Memory B cell (primary cell): ENCODE results near the gene MYCL.
A peak's percentile ranks its signal among the peaks of the same experiment; 100 is the strongest.
"Not testable (repeated sequence)": the region's sequence is repeated elsewhere in the genome, so short reads cannot be mapped to it uniquely, and the experiment has no call there.

Experiments used
- ATAC-seq: fragments of 150-1000 bp; cut with Tn5 transposase; 2 replicates; pipeline ENCODE4 v1.10.0; 2021; ENCODE audit warnings: low read depth, mild to moderate bottlenecking, moderate library complexity
- DNase-seq, 2 donors: peaks; one replicate each; pipeline ENCODE4 v3.0.0; 2022; ENCODE audit warnings: low spot score in 2 of 2
- H3K27ac Mint-ChIP-seq: one replicate; pipeline ENCODE4 v1.8.0; 2022; ENCODE audit warnings: mild to moderate bottlenecking, moderate library complexity, mixed read lengths
- H3K27me3 Mint-ChIP-seq: one replicate; pipeline ENCODE4 v1.8.0; 2022; ENCODE audit warnings: mixed read lengths
- H3K36me3 Mint-ChIP-seq: one replicate; pipeline ENCODE4 v1.8.0; 2022; ENCODE audit warnings: mild to moderate bottlenecking, mixed read lengths
- H3K4me1 Mint-ChIP-seq: one replicate; pipeline ENCODE4 v1.8.0; 2022; ENCODE audit warnings: mixed read lengths
- H3K4me3 Mint-ChIP-seq: one replicate; pipeline ENCODE4 v1.8.0; 2022; ENCODE audit warnings: mild to moderate bottlenecking, moderate library complexity, mixed read lengths
- H3K9me3 Mint-ChIP-seq: one replicate; pipeline ENCODE4 v1.8.0; 2022; ENCODE audit warnings: mixed read lengths

Gene MYCL

DNA sequence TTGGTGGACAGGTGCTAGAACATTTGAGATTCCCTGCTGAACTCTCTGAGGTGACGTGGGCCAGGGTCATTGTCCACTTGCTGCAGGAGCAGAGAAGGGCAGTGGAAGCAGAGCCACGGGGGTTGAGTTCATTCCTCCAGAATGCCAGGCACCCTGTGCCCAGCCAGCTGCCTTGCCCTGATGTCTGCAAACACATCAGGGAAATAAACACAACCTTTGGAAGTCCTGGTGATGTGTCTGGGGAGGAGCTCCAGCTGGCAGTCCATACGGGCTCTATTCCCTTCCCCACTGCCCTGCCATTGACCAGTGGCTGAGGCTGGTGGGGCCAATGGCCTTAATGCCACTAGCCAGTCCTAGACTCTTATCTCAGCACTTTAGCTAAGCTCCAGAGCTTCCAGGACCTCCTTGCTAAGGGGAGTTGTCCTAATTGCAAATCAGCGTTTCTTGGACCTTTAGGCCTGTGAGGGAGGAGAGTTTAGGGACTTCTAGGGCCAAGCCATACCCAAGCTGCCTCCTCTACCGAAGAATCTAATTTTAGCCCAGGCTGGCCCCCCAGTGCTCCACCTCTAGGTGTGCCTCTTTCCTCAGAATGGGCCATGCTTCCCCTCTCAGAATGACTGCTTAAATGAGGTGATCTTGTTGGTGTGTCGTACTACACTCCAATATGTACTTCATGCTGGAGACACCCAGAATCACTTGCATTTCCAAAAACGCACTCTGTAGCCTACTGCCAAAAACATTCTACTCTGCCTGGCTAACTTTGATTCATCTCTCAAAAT, 27.3 kb upstream of the MYCL start:
- no peaks in the 10 kb centered on the region for H3K9me3 Mint-ChIP-seq
- H3K4me3 Mint-ChIP-seq: no peak overlapping the region
- peaks cover 18% of the 10 kb centered on the region for H3K4me1 Mint-ChIP-seq
- H3K27ac Mint-ChIP-seq: no peak overlapping the region
- no peaks in the 10 kb centered on the region for H3K27me3 Mint-ChIP-seq
- no peak for ATAC-seq
- DNase-seq: no peak
- H3K36me3 Mint-ChIP-seq: no peaks in the 10 kb centered on the region

DNA sequence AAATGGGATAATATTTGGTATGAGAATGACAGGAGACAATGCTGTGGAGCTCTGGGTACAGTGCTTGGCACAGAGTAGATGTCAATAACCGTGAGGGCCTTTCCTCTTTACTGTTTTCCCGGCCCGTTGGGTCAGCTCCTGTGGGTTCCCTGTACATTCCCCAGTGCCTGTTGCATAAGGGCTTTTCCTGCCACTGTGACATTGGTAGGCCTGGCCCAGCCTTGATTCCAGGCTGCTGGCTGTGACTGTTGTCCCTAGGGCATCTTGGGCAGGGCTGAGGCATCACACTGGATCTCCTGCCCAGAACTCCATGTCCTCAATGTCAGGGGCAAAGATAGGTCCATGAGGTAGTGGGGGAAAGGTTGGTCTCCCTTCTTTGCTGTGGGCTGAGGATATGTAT, 25.8 kb upstream of the MYCL start:
- DNase-seq (no peak), ATAC-seq (no peak)
- H3K36me3 Mint-ChIP-seq: no peaks in the 10 kb centered on the region
- H3K4me3 Mint-ChIP-seq: no peak overlapping the region
- H3K27ac Mint-ChIP-seq: no peak overlapping the region
- H3K4me1 Mint-ChIP-seq: peaks cover 18% of the 10 kb centered on the region
- no peaks in the 10 kb centered on the region for H3K27me3 Mint-ChIP-seq
- no peaks in the 10 kb centered on the region for H3K9me3 Mint-ChIP-seq

DNA sequence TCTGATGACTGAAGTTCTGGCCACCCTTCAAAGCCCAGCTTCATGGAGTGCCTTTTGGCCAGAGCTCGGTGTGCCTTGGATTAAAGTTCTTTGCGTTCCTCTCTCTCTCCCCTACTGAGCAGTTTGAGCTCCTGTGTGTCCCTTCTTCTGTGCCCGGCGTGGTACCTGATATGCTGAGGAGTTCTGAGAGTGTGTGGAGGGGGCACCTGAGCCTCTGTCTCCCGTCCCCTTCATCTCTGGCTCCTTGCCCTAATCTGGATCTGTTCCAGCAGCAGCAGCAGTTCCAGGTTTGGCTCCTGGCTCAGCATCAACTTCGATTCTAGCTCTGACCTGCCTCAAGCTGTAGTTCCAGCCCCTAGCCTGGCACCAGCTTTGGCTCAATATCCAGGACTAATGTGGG, 25.1 kb upstream of the MYCL start:
- Mint-ChIP-seq H3K27ac (peak overlapping the region; percentile 9), H3K9me3 (no peaks in the 10 kb centered on the region), H3K36me3 (no peaks in the 10 kb centered on the region), H3K27me3 (no peaks in the 10 kb centered on the region), H3K4me1 (peaks cover 16% of the 10 kb centered on the region), H3K4me3 (no peak overlapping the region)
- ATAC-seq (no peak), DNase-seq (no peak)

DNA sequence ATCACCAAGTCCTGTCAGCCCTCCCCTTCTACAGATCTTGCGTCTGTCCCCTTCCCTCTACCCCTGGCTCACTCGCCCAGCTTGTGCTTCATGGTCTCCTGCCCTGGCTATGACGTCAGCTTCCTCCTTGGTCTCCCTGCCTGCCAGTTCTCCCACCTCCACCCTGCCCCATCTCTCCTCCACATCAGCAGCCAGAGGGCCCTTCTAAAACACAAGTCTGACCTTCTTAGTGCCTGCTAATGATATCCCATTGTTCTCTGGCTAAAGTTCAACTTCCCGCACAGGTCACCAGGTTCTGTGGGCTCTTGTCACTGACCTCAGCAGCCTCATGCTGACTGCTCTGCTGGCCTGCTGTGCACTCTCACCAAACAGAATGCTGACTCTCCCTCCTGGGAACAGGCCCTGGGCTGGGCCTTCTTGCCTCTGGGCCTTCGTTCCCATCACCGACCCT, 24.7 kb upstream of the MYCL start:
- DNase-seq (no peak), ATAC-seq (peak; percentile 94)
- Mint-ChIP-seq H3K4me3 (no peak overlapping the region), H3K36me3 (no peaks in the 10 kb centered on the region), H3K9me3 (no peaks in the 10 kb centered on the region), H3K27ac (peak overlapping the region; percentile 9), H3K27me3 (no peaks in the 10 kb centered on the region), H3K4me1 (peaks cover 14% of the 10 kb centered on the region)

DNA sequence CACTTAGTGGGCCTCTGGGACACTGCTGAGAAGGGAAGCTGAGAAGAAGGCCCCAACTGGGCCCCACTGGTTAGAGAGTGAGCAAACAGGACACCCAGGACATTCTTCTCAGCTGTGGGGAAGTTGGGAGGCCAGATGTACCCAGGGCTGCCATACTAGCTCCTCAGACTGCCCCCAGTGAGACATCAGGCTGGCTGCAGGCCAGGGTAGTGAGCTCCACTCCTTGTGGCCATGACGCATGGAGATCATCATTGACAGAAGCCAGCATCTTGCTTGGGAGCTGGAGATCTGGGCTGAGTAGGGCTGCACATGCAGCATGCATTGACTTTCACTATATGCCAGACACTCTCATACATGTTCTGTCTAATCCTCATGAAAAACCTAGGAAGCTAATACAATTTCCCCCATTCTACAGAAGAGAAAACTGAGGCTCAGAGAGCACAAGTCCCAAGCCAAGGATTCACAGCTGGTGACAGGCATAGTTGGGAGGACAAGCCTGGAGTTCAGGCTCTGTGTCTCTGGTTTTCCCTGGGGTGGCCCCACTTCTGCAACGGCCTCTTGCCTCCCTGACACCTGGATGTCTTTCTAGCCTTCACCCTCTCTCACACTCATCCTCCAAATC, 24.1 kb upstream of the MYCL start:
- Mint-ChIP-seq H3K27me3 (no peaks in the 10 kb centered on the region), H3K36me3 (no peaks in the 10 kb centered on the region), H3K4me1 (peaks cover 14% of the 10 kb centered on the region), H3K9me3 (no peaks in the 10 kb centered on the region), H3K4me3 (no peak overlapping the region), H3K27ac (peak overlapping the region; percentile 9)
- ATAC-seq (no peak), DNase-seq (no peak)

DNA sequence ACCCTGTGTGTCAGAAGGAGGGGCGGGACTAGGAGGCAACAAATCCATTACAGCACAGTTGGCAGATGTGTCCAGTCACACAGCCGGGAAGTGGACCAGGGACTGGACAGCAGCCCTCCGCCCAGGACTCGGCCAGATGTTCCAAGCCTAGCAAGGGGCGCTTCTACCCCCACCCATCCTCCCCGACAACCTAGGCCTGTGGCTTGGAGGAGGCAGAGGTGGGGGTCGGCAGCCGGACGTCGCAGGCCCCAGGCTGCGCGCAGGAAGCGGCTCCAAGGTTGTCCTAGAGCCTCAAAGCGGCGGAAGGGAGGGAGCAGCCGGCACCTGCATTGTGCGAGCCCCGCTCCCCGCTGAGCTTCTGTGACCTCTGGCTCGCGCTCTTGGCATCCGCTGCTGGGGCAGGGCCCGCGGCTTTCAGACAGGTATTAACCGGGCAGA, 20.6 kb upstream of the MYCL start:
- Mint-ChIP-seq H3K4me1 (peaks cover 17% of the 10 kb centered on the region), H3K36me3 (no peaks in the 10 kb centered on the region), H3K27me3 (peaks cover 2% of the 10 kb centered on the region), H3K27ac (no peak overlapping the region), H3K4me3 (no peak overlapping the region), H3K9me3 (no peaks in the 10 kb centered on the region)
- no peak for ATAC-seq
- no peak for DNase-seq

DNA sequence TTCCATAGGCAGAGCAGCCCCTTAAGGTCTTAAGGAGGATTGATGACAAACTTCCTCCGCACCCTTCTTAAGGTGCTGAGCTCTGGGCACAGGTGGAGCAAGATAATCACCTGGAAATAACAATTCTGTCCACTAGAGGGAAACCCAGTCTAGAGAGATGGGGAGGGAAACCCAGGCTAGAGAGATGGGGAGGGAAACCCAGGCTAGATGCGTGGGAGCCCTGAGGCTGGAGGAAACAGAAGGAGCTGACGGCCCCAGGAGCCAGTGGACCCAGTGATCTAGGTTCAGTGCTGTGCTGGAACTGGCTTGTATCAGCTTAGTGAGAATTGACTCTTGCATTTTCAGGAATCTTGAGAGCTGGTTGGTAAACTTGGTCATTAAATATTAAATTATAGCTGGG, 17.8 kb upstream of the MYCL start:
- H3K36me3 Mint-ChIP-seq: no peaks in the 10 kb centered on the region
- H3K27ac Mint-ChIP-seq: no peak overlapping the region
- peak; percentile 100 for ATAC-seq
- no peak overlapping the region for H3K4me3 Mint-ChIP-seq
- H3K4me1 Mint-ChIP-seq: peaks cover 5% of the 10 kb centered on the region
- DNase-seq: peak; percentile 24 to 72
- no peaks in the 10 kb centered on the region for H3K9me3 Mint-ChIP-seq
- peaks cover 2% of the 10 kb centered on the region for H3K27me3 Mint-ChIP-seq

DNA sequence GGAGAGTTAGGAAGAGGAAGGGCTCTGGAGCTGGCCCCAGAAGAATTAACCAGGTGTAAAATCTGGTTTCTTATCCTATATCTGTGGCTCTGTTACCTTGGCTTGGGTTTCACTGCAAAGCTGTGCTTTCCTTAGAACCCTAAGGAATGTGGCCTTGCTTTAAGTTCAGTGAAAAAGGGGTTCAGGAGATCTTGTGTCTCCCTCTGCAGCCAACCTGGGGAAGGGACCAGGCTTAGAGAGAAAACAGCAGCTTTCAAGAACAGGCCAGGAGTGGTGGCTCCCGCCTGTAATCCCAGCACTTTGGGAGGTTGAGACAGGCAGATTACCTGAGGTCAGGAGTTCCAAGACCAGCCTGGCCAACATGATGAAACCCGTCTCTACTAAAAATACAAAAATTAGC, 16.1 kb upstream of the MYCL start:
- H3K27ac Mint-ChIP-seq: no peak overlapping the region
- no peak overlapping the region for H3K4me3 Mint-ChIP-seq
- DNase-seq (no peak), ATAC-seq (no peak)
- peaks cover 5% of the 10 kb centered on the region for H3K4me1 Mint-ChIP-seq
- H3K27me3 Mint-ChIP-seq: peaks cover 2% of the 10 kb centered on the region
- no peaks in the 10 kb centered on the region for H3K36me3 Mint-ChIP-seq
- H3K9me3 Mint-ChIP-seq: no peaks in the 10 kb centered on the region

DNA sequence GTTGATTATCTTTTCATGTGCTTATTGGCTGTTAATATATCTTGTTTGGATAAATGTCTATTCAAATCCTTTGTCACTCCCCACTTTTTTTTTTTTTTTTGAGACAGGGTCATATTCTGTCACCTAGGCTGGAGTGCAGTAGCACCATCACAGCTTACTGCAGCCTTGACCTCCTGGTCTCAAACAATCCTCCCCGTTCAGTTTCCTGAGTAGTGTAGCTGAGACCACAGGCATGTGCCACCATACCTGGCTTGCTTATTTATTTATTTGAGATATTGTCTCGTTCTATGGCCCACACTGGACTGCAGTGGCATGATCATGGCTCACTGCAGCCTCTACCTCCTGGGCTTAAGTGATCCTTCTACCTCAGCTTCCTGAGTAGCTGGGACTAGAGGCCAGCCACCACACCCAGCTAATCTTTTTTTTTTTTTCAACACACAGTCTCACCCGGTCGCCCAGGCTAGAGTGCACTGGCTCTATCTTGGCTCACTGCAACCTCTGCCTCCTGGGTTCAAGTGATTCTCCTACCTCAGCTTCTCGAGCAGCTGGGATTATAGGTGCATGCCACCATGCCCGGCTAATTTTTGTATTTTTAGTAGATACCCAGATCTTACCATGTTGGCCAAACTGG, 13.9 kb upstream of the MYCL start:
- peaks cover 5% of the 10 kb centered on the region for H3K27me3 Mint-ChIP-seq
- H3K9me3 Mint-ChIP-seq: no peaks in the 10 kb centered on the region
- peaks cover 5% of the 10 kb centered on the region for H3K4me1 Mint-ChIP-seq
- no peak overlapping the region for H3K4me3 Mint-ChIP-seq
- no peak for ATAC-seq
- no peak for DNase-seq
- H3K27ac Mint-ChIP-seq: no peak overlapping the region
- H3K36me3 Mint-ChIP-seq: no peaks in the 10 kb centered on the region

DNA sequence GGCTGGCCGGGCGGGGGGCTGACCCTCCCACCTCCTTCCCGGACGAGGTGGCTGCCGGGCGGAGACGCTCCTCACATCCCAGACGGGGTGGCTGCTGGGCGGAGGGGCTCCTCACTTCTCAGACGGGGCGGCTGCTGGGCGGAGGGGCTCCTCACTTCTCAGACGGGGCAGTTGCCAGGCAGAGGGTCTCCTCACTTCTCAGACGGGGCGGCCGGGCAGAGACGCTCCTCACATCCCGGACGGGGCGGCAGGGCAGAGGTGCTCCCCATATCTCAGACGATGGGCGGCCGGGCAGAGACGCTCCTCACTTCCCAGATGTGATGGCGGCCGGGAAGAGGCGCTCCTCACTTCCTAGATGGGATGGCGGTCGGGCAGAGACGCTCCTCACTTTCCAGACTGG, 11.4 kb upstream of the MYCL start:
- H3K27me3 Mint-ChIP-seq: peaks cover 14% of the 10 kb centered on the region
- ATAC-seq, H3K4me1 Mint-ChIP-seq, H3K4me3 Mint-ChIP-seq, H3K27ac Mint-ChIP-seq, DNase-seq, H3K36me3 Mint-ChIP-seq, H3K9me3 Mint-ChIP-seq: not testable (repeated sequence)

DNA sequence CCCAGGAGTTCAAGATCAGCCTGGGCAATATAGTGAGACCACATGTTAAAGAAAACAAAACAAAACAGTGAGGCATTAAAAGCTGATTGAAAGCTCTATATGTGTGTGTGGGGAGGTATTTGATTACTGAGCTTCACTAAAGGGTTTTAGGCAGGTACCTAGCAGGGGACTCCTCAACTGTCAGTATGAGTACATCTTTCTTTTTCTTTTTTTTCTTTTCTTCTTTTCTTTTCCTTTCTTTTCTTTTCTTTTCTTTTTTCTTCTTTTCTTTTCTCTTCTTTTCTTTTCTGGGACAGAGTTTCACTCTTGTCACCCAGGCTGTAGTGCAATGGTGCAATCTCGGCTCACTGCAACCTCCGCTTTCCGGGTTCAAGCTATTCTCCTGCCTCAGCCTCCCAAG, 8.5 kb upstream of the MYCL start:
- Mint-ChIP-seq H3K36me3 (peaks cover 3% of the 10 kb centered on the region), H3K4me3 (no peak overlapping the region), H3K4me1 (peaks cover 3% of the 10 kb centered on the region), H3K9me3 (peaks cover 6% of the 10 kb centered on the region), H3K27ac (no peak overlapping the region), H3K27me3 (peaks cover 19% of the 10 kb centered on the region)
- ATAC-seq (no peak), DNase-seq (no peak)

DNA sequence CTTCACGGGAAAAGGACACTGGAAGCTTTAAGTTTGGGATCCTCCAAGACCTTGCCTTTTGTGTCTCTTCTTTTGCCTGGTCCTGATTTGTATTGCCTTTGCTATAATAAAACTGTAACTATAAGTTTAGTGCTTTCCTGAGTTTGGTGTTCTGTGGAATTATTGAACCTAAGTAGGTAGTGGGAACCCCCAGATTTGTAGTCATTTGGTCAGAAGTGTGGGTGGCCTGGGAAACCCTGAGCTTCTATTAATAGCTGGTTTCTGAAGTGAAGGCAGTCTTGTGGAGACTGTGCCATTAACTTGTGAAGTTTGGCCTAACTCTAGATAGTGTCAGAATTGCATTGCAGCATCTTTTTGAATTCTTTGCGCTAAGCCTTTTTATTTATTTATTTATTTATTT, 6.8 kb upstream of the MYCL start:
- Mint-ChIP-seq H3K4me1 (peaks cover 3% of the 10 kb centered on the region), H3K27ac (no peak overlapping the region), H3K36me3 (peaks cover 3% of the 10 kb centered on the region), H3K4me3 (no peak overlapping the region), H3K9me3 (peaks cover 6% of the 10 kb centered on the region), H3K27me3 (peaks cover 19% of the 10 kb centered on the region)
- DNase-seq (no peak), ATAC-seq (no peak)

DNA sequence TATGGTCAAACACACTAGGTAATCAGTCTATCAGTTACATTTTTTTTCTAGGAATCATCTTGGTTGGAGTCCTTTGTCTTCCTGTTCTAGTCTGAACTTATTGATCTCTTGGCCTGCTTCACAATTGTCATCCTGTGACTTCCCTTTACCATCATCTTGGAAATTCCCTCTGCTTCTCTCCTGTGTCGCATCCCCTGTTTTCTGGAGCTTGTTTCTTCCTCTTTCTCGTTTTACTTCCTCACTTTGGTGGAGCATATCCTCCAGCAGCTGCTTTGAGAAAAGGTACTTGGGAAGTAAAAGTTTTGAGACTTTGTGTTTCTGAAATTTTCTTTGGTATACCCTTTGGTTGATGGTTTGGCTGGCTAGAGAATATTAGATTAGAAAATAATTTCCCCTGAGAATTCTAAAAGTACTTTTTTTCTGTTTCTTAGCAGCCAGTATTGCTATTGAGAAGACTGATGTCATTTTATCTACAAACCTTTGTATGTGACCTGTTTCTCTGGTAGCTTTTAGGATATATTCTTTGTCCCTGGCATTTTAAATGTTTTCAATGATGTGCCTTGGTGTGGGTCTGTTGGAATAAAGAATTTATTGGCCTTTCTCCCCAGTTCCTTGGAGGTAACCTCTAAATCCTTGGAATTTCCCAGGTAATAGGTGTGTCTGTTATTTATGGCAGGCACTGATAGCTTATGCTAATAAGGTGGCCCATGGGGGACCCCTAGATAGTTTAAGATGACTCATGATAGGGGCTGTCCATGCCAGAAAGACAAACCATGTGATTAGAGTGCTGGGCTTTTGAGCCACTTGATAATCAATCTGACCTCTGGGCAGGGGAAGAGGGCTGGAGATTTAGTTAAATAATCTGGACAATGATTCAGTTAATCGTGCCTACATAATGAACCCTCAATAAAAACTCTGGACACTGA, 6.1 kb upstream of the MYCL start:
- Mint-ChIP-seq H3K27me3 (peaks cover 21% of the 10 kb centered on the region), H3K27ac (no peak overlapping the region)
- ATAC-seq: peak; percentile 53

DNA sequence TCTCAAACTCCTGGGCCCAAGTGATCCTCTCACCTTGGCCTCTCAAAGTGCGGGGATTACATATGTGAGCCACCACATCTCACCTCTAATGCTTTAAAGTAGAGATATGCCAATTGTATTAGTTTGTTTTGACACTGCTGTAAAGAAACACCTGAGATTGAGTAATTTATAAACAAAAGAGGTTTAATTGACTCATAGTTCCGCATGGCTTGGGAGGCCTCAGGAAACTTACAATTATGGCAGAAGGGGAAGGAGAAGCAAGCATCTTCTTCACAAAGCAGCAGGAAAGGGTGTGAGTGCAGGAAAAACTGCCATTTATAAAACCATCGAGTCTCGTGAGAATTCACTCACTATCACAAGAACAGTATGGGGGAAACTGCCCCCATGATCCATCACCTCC, 3.5 kb upstream of the MYCL start:
- Mint-ChIP-seq H3K9me3 (peaks cover 6% of the 10 kb centered on the region), H3K4me1 (peaks cover 10% of the 10 kb centered on the region), H3K36me3 (peaks cover 3% of the 10 kb centered on the region), H3K4me3 (no peak overlapping the region), H3K27me3 (peaks cover 20% of the 10 kb centered on the region), H3K27ac (no peak overlapping the region)
- no peak for ATAC-seq
- DNase-seq: no peak

More for the DNA sequence above, 6.1 kb upstream of the MYCL start:
- peaks cover 3% of the 10 kb centered on the region for H3K36me3 Mint-ChIP-seq
- peaks cover 7% of the 10 kb centered on the region for H3K4me1 Mint-ChIP-seq
- no peak for DNase-seq
- peaks cover 6% of the 10 kb centered on the region for H3K9me3 Mint-ChIP-seq
- no peak overlapping the region for H3K4me3 Mint-ChIP-seq
